WTC11 (cell line): ENCODE results near the gene B3GALNT2. TPM values are rescaled to one million over a fixed set of nuclear protein-coding genes. Genes with fewer than 3 reads are reported as not detected.
A peak's percentile ranks its signal among the peaks of the same experiment; 100 is the strongest.

Experiments used
- ATAC-seq: fragments of 200-7000 bp; cut with Tn5 transposase; 2 replicates; pipeline ENCODE4 v1.10.0; 2021; ENCODE audit warnings: mild to moderate bottlenecking, moderate library complexity
- CTCF ChIA-PET: fragments of 300-600 bp; sonication (Branson Sonifier 250); formaldehyde crosslinking; loops from one replicate; lab custom pipeline; 2021; ENCODE audit warnings: antibody characterized with exemption; lab: Charles Lee
- POLR2A ChIA-PET: fragments of 350-600 bp; sonication (Branson Sonifier 250); formaldehyde crosslinking; loops from one replicate; lab custom pipeline; 2021; ENCODE audit warnings: antibody characterized with exemption; lab: Charles Lee
- DNase-seq: peaks from one replicate; pipeline ENCODE4 v3.0.0; 2021; ENCODE audit warnings: low spot score
- H3K27ac Mint-ChIP-seq: 2 replicates; pipeline ENCODE4 v1.8.0; 2021; ENCODE audit warnings: mixed read lengths
- H3K27me3 Mint-ChIP-seq: 2 replicates; pipeline ENCODE4 v1.8.0; 2021; ENCODE audit warnings: low read depth, mild to moderate bottlenecking, moderate library complexity, mixed read lengths
- H3K36me3 Mint-ChIP-seq: 2 replicates; pipeline ENCODE4 v1.8.0; 2021; ENCODE audit warnings: mixed read lengths
- H3K4me1 Mint-ChIP-seq: 2 replicates; pipeline ENCODE4 v1.8.0; 2022; ENCODE audit warnings: mixed read lengths
- H3K4me3 Mint-ChIP-seq: 2 replicates; pipeline ENCODE4 v1.8.0; 2021; ENCODE audit warnings: mild to moderate bottlenecking, moderate library complexity, mixed read lengths
- H3K9me3 Mint-ChIP-seq: 2 replicates; pipeline ENCODE4 v1.8.0; 2021; ENCODE audit warnings: mixed read lengths
- ATF1 ChIP-seq: sonication (generic); formaldehyde crosslinking; IDR thresholded peaks from 2 replicates; pipeline ENCODE4 v1.8.1; 2023; ENCODE audit warnings: mild to moderate bottlenecking, moderate library complexity, missing genetic modification reagents
- CREB1 ChIP-seq: sonication (generic); formaldehyde crosslinking; IDR thresholded peaks from 2 replicates; pipeline ENCODE4 v1.8.0; 2023; ENCODE audit warnings: mild to moderate bottlenecking, missing genetic modification reagents
- ELF4 ChIP-seq: sonication (generic); formaldehyde crosslinking; IDR thresholded peaks from 2 replicates; pipeline ENCODE4 v1.8.1; 2022; ENCODE audit warnings: low read depth, mild to moderate bottlenecking, moderate library complexity, missing genetic modification reagents
- NFATC4 ChIP-seq: fragments of 250-450 bp; sonication (Bioruptor Pico); IDR thresholded peaks from 2 replicates; pipeline ENCODE4 v1.9.0; 2021; ENCODE audit warnings: mild to moderate bottlenecking
- RORB ChIP-seq: fragments of 250-450 bp; sonication (Bioruptor Pico); IDR thresholded peaks from 2 replicates; pipeline ENCODE4 v1.9.0; 2021; ENCODE audit warnings: mild to moderate bottlenecking
- SOX15 ChIP-seq: fragments of 250-450 bp; sonication (Bioruptor Pico); IDR thresholded peaks from 2 replicates; pipeline ENCODE4 v1.9.0; 2021; ENCODE audit warnings: mild to moderate bottlenecking
- ZBTB21 ChIP-seq: sonication (generic); formaldehyde crosslinking; IDR thresholded peaks from 2 replicates; pipeline ENCODE4 v1.8.1; 2023; ENCODE audit warnings: mild to moderate bottlenecking, missing genetic modification reagents, borderline replicate concordance
- ZNF263 ChIP-seq: sonication (generic); formaldehyde crosslinking; IDR thresholded peaks from 2 replicates; pipeline ENCODE4 v1.8.1; 2022; ENCODE audit warnings: low read depth, mild to moderate bottlenecking, moderate library complexity, missing genetic modification reagents
- ZNF671 ChIP-seq: fragments of 250-450 bp; sonication (Bioruptor Pico); IDR thresholded peaks from 2 replicates; pipeline ENCODE4 v1.8.0; 2021; ENCODE audit warnings: mild to moderate bottlenecking
- total RNA-seq: library from RNA; stranded (reverse); gene quantifications from 3 replicates; pipeline ENCODE4 v1.2.3, GENCODE V29; 2021
- TF ChIP-seq, protein P1 (sequence below): sonication (generic); formaldehyde crosslinking; IDR thresholded peaks from 2 replicates; pipeline ENCODE4 v1.8.0; 2022; ENCODE audit warnings: mild to moderate bottlenecking, missing genetic modification reagents
- TF ChIP-seq, protein P2 (sequence below): sonication (generic); formaldehyde crosslinking; IDR thresholded peaks from 2 replicates; pipeline ENCODE4 v1.8.1; 2023; ENCODE audit warnings: mild to moderate bottlenecking, missing genetic modification reagents
- TF ChIP-seq, protein P3 (sequence below): sonication (generic); formaldehyde crosslinking; IDR thresholded peaks from 2 replicates; pipeline ENCODE4 v1.8.0; 2022; ENCODE audit warnings: mild to moderate bottlenecking, missing genetic modification reagents
- TF ChIP-seq, protein P4 (sequence below): fragments of 250-450 bp; sonication (Bioruptor Pico); IDR thresholded peaks from 2 replicates; pipeline ENCODE4 v1.8.0; 2021; ENCODE audit warnings: mild to moderate bottlenecking
- TF ChIP-seq, protein P5 (sequence below): sonication (generic); formaldehyde crosslinking; IDR thresholded peaks from 2 replicates; pipeline ENCODE4 v1.8.0; 2022; ENCODE audit warnings: mild to moderate bottlenecking, missing genetic modification reagents
- TF ChIP-seq, protein P6 (sequence below): fragments of 250-450 bp; sonication (Bioruptor Pico); IDR thresholded peaks from 2 replicates; pipeline ENCODE4 v1.9.0; 2021; ENCODE audit warnings: mild to moderate bottlenecking
- TF ChIP-seq, protein P7 (sequence below): sonication (generic); formaldehyde crosslinking; IDR thresholded peaks from 2 replicates; pipeline ENCODE4 v1.8.0; 2023; ENCODE audit warnings: mild to moderate bottlenecking, missing genetic modification reagents

Gene B3GALNT2
- total RNA-seq, 1 experiment from 2014 or later, result 41.7 TPM

DNA sequence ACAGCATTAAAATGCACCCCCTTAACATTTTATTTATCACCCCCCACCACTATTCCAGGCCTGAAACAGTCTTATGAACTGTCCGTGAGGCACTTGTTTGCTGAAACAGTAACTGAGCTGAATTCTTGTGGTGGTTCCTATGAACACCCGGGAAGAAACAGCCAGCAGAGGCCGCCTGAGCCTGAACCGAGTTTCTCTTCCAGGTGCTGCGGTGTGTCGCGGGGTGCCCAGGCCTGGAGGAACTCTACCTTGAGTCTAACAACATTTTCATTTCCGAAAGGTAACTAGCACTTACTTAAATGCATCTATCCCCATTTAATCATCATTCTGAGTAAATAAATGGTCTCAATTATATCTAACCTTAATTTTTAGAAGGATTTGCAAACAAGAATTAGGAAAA, 70.3 kb downstream of the B3GALNT2 start:
- DNase-seq, result peak; percentile 28
- H3K4me3 Mint-ChIP-seq, result no peak overlapping the region
- peak; percentile 64; the same call in 1 of the 2 replicates for ATAC-seq
- peak overlapping the region; percentile 92; the same call in 1 of the 2 replicates for H3K27ac Mint-ChIP-seq
- no peaks in the 10 kb centered on the region for H3K9me3 Mint-ChIP-seq
- ChIA-PET POLR2A (no interaction called here), CTCF (interaction anchor here (0.7 to 1.0 kb wide), 4 partner anchors 12 to 538 kb away, joined by 3 to 5 read pairs (median 4); partner anchors contain the start of gene B3GALNT2)
- no peaks in the 10 kb centered on the region for H3K4me1 Mint-ChIP-seq
- no peaks in the 10 kb centered on the region for H3K27me3 Mint-ChIP-seq
- TF ChIP-seq SOX15 (CRISPR knock-in tag), result no peak
- TF ChIP-seq RORB (CRISPR knock-in tag), result no peak
- no peak for TF ChIP-seq CREB1 (CRISPR knock-in tag)
- TF ChIP-seq NFATC4 (CRISPR knock-in tag), result no peak
- TF ChIP-seq ZNF671 (CRISPR knock-in tag), result no peak
- no peak for TF ChIP-seq ATF1 (CRISPR knock-in tag)
- TF ChIP-seq, protein P1, sequence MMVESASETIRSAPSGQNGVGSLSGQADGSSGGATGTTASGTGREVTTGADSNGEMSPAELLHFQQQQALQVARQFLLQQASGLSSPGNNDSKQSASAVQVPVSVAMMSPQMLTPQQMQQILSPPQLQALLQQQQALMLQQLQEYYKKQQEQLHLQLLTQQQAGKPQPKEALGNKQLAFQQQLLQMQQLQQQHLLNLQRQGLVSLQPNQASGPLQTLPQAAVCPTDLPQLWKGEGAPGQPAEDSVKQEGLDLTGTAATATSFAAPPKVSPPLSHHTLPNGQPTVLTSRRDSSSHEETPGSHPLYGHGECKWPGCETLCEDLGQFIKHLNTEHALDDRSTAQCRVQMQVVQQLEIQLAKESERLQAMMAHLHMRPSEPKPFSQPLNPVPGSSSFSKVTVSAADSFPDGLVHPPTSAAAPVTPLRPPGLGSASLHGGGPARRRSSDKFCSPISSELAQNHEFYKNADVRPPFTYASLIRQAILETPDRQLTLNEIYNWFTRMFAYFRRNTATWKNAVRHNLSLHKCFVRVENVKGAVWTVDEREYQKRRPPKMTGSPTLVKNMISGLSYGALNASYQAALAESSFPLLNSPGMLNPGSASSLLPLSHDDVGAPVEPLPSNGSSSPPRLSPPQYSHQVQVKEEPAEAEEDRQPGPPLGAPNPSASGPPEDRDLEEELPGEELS (CRISPR knock-in tag), result no peak
- no peak for TF ChIP-seq ELF4 (CRISPR knock-in tag)
- TF ChIP-seq, protein P2, sequence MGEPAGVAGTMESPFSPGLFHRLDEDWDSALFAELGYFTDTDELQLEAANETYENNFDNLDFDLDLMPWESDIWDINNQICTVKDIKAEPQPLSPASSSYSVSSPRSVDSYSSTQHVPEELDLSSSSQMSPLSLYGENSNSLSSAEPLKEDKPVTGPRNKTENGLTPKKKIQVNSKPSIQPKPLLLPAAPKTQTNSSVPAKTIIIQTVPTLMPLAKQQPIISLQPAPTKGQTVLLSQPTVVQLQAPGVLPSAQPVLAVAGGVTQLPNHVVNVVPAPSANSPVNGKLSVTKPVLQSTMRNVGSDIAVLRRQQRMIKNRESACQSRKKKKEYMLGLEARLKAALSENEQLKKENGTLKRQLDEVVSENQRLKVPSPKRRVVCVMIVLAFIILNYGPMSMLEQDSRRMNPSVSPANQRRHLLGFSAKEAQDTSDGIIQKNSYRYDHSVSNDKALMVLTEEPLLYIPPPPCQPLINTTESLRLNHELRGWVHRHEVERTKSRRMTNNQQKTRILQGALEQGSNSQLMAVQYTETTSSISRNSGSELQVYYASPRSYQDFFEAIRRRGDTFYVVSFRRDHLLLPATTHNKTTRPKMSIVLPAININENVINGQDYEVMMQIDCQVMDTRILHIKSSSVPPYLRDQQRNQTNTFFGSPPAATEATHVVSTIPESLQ (CRISPR knock-in tag), result no peak
- TF ChIP-seq, protein P3, sequence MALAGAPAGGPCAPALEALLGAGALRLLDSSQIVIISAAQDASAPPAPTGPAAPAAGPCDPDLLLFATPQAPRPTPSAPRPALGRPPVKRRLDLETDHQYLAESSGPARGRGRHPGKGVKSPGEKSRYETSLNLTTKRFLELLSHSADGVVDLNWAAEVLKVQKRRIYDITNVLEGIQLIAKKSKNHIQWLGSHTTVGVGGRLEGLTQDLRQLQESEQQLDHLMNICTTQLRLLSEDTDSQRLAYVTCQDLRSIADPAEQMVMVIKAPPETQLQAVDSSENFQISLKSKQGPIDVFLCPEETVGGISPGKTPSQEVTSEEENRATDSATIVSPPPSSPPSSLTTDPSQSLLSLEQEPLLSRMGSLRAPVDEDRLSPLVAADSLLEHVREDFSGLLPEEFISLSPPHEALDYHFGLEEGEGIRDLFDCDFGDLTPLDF, result no peak
- TF ChIP-seq, protein P4, sequence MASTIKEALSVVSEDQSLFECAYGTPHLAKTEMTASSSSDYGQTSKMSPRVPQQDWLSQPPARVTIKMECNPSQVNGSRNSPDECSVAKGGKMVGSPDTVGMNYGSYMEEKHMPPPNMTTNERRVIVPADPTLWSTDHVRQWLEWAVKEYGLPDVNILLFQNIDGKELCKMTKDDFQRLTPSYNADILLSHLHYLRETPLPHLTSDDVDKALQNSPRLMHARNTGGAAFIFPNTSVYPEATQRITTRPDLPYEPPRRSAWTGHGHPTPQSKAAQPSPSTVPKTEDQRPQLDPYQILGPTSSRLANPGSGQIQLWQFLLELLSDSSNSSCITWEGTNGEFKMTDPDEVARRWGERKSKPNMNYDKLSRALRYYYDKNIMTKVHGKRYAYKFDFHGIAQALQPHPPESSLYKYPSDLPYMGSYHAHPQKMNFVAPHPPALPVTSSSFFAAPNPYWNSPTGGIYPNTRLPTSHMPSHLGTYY (CRISPR knock-in tag), result no peak
- TF ChIP-seq ZNF263, result no peak
- TF ChIP-seq, protein P5, sequence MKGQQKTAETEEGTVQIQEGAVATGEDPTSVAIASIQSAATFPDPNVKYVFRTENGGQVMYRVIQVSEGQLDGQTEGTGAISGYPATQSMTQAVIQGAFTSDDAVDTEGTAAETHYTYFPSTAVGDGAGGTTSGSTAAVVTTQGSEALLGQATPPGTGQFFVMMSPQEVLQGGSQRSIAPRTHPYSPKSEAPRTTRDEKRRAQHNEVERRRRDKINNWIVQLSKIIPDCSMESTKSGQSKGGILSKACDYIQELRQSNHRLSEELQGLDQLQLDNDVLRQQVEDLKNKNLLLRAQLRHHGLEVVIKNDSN (CRISPR knock-in tag), result no peak
- TF ChIP-seq, protein P6, sequence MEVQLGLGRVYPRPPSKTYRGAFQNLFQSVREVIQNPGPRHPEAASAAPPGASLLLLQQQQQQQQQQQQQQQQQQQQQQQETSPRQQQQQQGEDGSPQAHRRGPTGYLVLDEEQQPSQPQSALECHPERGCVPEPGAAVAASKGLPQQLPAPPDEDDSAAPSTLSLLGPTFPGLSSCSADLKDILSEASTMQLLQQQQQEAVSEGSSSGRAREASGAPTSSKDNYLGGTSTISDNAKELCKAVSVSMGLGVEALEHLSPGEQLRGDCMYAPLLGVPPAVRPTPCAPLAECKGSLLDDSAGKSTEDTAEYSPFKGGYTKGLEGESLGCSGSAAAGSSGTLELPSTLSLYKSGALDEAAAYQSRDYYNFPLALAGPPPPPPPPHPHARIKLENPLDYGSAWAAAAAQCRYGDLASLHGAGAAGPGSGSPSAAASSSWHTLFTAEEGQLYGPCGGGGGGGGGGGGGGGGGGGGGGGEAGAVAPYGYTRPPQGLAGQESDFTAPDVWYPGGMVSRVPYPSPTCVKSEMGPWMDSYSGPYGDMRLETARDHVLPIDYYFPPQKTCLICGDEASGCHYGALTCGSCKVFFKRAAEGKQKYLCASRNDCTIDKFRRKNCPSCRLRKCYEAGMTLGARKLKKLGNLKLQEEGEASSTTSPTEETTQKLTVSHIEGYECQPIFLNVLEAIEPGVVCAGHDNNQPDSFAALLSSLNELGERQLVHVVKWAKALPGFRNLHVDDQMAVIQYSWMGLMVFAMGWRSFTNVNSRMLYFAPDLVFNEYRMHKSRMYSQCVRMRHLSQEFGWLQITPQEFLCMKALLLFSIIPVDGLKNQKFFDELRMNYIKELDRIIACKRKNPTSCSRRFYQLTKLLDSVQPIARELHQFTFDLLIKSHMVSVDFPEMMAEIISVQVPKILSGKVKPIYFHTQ (CRISPR knock-in tag), result no peak
- TF ChIP-seq, protein P7, sequence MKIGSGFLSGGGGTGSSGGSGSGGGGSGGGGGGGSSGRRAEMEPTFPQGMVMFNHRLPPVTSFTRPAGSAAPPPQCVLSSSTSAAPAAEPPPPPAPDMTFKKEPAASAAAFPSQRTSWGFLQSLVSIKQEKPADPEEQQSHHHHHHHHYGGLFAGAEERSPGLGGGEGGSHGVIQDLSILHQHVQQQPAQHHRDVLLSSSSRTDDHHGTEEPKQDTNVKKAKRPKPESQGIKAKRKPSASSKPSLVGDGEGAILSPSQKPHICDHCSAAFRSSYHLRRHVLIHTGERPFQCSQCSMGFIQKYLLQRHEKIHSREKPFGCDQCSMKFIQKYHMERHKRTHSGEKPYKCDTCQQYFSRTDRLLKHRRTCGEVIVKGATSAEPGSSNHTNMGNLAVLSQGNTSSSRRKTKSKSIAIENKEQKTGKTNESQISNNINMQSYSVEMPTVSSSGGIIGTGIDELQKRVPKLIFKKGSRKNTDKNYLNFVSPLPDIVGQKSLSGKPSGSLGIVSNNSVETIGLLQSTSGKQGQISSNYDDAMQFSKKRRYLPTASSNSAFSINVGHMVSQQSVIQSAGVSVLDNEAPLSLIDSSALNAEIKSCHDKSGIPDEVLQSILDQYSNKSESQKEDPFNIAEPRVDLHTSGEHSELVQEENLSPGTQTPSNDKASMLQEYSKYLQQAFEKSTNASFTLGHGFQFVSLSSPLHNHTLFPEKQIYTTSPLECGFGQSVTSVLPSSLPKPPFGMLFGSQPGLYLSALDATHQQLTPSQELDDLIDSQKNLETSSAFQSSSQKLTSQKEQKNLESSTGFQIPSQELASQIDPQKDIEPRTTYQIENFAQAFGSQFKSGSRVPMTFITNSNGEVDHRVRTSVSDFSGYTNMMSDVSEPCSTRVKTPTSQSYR (CRISPR knock-in tag), result no peak
- no peak for TF ChIP-seq ZBTB21 (CRISPR knock-in tag)
- peaks cover 35% of the 10 kb centered on the region for H3K36me3 Mint-ChIP-seq
